GM21515 (cell line): ENCODE data around the gene QTRT2.

Experiments used
- ATAC-seq: cut with Tn5 transposase; IDR thresholded peaks from one replicate; pipeline ENCODE4 v1.9.1; 2021; ENCODE audit not compliant: unreplicated experiment

QTRT2 gene

GRCh38 chr3:114076711-114077110 is 20.2 kb downstream of the QTRT2 start:
- ATAC-seq, result no peak

GRCh38 chr3:114078126-114078525 is 21.6 kb downstream of the QTRT2 start:
- no peak for ATAC-seq

GRCh38 chr3:114079761-114080160 is 23.2 kb downstream of the QTRT2 start:
- ATAC-seq, result no peak

- ATAC-seq, result no peak
Measured at GRCh38 chr3:114080201-114080600, 23.7 kb downstream of the QTRT2 start.

GRCh38 chr3:114081037-114081436 is 24.5 kb downstream of the QTRT2 start:
- no peak for ATAC-seq

- ATAC-seq, result no peak
Measured at GRCh38 chr3:114083112-114083511, 26.6 kb downstream of the QTRT2 start.

- no peak for ATAC-seq
Measured at GRCh38 chr3:114086356-114086755, 29.8 kb downstream of the QTRT2 start.

GRCh38 chr3:114089675-114090074 is 33.1 kb downstream of the QTRT2 start:
- ATAC-seq, result no peak

GRCh38 chr3:114092151-114093015 is 35.8 kb downstream of the QTRT2 start:
- ATAC-seq, result no peak

- ATAC-seq, result no peak
Measured at GRCh38 chr3:114093016-114093380, 36.5 kb downstream of the QTRT2 start.

GRCh38 chr3:114093596-114093995 is 37.1 kb downstream of the QTRT2 start:
- ATAC-seq, result no peak

GRCh38 chr3:114095796-114096195 is 39.3 kb downstream of the QTRT2 start:
- no peak for ATAC-seq

GRCh38 chr3:114101101-114101500 is 44.6 kb downstream of the QTRT2 start:
- ATAC-seq, result no peak

- no peak for ATAC-seq
Measured at GRCh38 chr3:114103181-114103580, 46.6 kb downstream of the QTRT2 start.

- no peak for ATAC-seq
Measured at GRCh38 chr3:114103858-114104257, 47.3 kb downstream of the QTRT2 start.

- no peak for ATAC-seq
Measured at GRCh38 chr3:114104414-114104813, 47.9 kb downstream of the QTRT2 start.

- no peak for ATAC-seq
Measured at GRCh38 chr3:114108137-114108536, 51.6 kb downstream of the QTRT2 start.

GRCh38 chr3:114110439-114110838 is 53.9 kb downstream of the QTRT2 start:
- ATAC-seq, result no peak

GRCh38 chr3:114111060-114111770 is 54.7 kb downstream of the QTRT2 start:
- ATAC-seq, result no peak

- ATAC-seq, result no peak
Measured at GRCh38 chr3:114112696-114113095, 56.2 kb downstream of the QTRT2 start.

- no peak for ATAC-seq
Measured at GRCh38 chr3:114114719-114115118, 58.2 kb downstream of the QTRT2 start.

GRCh38 chr3:114115143-114115542 is 58.6 kb downstream of the QTRT2 start:
- ATAC-seq, result no peak
